Erythroblast (primary cell): ENCODE data around the gene VAV2.

Experiments
- GATA1 ChIP-seq: IDR thresholded peaks from 2 replicates; pipeline ENCODE4 v1.6.1; 2011; ENCODE audit warnings: low read depth, mild to moderate bottlenecking, control low read depth, low read length, moderate library complexity
- POLR2A ChIP-seq: IDR thresholded peaks from 2 replicates; pipeline ENCODE4 v1.6.1; 2011; ENCODE audit warnings: mild to moderate bottlenecking, low read length

DNA sequence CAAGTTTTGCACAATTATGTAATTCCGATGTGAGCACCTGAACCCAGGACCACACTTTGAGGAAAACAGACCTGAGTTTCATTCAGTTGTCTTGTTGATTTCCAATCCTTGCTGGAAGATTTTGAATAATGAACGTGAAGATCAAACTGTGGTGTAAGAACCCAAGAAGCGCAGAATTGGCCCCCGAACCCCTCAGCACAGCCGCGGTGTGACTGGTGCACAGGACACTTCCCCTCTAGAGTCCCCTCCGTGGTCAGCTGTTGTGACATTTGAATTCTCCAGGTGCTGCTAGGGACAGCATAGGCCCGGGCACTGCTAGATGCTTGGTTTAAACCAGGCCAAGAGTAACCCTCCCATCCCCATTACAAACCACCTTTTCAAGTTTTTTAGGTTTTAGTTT is 34.9 kb upstream of the VAV2 start:
- TF ChIP-seq POLR2A = no peak
- TF ChIP-seq GATA1 = no peak
